Measurements from ENCODE around the gene WDR41.

Gene WDR41

DNA sequence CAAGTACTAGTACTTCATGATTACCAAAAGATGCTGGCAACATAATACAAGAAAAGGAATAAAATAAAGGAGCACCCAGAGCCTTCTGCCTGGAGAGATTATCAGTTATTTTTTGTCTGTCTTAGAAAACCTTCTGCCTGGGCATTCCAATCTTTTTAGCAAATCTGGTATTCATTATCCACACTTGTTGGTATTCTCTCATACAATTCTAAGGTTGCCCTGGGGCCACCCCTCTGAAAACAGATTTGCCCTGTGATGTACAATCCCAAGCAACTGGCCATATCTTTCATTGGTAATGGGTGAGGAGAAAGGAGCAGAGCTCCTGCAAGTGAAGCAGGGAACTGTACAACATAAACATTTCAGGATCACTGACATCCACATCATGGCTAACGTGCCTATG is 47.8 kb downstream of the WDR41 start:
- no peak for DNase-seq (ENCODE audit: low read depth)

DNA sequence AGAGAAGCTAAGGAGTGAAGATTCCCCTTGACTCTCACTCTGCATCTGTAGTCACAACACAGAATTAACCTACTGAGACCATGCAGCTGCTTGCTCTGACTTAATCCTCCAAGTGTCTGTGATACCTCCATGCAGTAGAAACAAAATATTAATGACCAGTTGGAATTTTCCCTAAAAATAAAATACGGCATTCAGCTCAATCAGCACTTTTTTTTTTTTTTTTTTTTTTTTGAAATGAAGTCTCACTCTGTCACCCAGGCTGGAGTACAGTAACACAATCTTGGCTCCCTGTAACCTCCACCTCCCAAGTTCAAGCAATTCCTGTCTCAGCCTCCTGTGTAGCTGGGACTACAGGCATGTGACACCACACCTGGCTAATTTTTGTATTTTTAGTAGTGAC is 48.4 kb downstream of the WDR41 start:
- no peak for DNase-seq (ENCODE audit: low read depth)

DNA sequence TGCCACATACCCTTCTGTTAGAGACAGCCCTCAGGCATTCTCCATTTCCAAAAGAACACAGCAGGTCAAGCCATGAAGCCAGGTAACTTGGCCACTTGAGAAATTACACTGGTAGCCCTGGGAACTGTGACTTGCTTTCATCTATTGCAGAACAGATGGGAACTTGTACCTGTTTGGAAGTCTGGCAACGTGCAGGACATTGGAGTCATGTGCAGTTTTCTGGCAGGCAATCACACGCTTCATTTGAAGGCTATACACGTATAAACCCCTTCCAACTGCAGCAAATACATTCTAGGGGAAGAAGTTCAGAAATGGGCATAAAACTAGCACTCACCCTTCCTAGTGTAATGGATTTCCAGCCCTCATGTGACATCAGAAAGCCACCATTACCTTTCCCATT is 54.0 kb downstream of the WDR41 start:
- DNase-seq (ENCODE audit: low read depth): no peak

DNA sequence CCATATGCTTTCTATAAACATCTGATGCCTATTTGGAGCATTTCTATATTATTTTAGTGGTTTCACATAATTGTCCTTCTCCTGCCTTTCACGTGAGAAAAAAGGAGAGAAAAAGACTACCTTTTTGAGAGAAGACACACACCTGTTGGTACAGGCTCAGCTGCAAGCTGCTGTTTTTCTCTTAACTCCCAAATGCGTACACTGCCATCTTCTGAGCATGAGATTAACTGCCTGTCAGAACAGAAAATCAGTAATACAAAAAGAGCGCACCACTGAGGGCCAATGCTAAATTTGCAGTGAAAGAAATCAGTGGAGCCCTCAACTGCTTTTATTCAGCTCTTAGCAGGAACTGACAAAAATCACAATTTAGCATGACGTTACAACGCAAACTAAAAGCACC is 54.9 kb downstream of the WDR41 start:
- no peak for DNase-seq (ENCODE audit: low read depth)

DNA sequence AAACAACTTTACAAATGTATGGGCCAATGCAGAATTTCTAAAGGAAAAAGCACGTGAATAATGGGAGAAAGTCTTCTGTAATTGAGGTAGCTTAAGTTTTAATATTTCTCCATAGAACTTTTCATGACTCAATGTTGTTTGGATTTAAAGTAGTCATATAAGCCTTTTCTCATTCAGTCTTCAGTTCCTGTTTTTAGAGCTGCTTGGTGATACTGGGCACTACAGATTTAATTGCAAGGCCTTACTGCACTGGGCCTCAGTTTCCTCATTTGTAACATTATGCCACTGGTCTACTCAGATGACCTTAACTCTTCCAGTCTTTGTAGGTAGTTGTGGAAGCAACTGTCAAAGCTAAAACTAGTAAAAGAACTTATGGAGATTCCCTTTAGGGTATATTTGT is 60.4 kb downstream of the WDR41 start:
- no peak for DNase-seq (ENCODE audit: low read depth)

DNA sequence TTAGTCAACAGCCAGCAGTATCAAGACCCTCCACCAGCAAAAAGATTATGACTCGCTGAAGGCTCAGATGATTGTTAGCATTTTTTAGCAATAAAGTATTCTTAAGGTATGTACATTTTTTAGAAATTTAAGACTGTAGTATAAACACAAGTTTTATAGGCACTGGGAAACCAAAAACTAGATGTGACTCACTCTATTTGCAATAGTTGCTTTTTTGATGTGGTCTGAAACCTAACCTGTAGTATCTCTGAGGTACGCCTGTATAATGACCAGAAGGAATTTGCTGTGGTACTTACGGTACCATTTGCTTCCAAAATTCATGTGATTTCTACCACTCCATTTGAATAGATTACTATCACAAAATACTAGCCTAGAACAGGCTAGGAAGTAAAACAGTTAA is 60.8 kb downstream of the WDR41 start:
- no peak for DNase-seq (ENCODE audit: low read depth)

DNA sequence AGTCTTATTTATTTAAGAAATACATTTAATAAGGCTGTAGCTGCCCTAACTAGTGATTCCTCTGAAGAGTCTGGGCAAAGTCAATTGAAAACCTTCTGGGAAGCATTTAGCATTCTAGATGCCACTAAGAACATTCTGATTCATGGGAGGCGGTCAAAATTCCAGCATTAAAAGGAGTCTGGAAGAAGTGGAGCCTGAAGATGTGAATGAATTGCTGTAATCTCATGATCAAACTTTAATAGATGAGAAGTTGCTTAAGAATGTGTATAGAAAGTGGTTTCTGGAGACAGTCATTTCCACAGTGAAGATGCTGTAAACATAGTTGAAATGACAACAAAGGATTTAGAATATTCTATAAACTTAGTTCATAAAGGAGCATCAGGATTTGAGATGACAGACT is 61.4 kb downstream of the WDR41 start:
- DNase-seq (ENCODE audit: low read depth): no peak

DNA sequence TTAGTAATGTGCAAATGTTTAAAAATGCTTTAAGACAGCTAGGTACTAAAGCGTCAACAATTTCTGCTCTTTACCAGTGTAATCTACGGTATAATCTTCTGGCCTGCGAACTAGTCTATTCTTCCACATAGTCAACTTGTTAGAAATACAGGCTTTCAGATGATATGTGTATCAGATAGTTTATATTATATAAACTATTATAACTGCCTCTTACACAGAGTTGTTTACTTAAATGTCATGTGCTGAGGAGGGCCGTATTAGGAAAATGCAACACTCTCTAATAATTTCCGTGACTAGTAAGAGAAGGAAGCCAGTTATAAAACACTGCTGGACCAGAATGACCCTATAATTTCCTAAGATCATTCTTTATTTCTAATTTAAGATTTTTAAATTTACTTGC is 63.6 kb downstream of the WDR41 start:
- no peak for DNase-seq (ENCODE audit: low read depth)

DNA sequence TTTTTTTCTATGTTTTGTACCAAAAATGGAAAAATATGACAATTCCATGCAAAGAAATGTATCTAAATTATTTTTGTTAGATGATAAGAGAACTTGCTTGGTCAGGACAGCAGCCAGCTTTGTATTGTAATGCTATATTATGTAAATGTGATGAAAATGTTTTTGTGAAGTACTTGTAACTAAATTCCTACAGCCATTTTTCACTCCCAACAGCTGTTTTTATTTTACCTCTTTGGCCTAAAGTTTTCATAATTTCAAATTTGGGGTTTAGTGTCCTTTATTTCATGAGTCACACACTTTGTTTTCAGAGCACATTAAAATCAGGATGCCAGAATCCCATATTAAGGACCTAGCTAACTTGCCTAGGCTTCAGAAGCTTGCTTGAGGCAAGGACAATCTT is 64.1 kb downstream of the WDR41 start:
- no peak for DNase-seq (ENCODE audit: low read depth)

DNA sequence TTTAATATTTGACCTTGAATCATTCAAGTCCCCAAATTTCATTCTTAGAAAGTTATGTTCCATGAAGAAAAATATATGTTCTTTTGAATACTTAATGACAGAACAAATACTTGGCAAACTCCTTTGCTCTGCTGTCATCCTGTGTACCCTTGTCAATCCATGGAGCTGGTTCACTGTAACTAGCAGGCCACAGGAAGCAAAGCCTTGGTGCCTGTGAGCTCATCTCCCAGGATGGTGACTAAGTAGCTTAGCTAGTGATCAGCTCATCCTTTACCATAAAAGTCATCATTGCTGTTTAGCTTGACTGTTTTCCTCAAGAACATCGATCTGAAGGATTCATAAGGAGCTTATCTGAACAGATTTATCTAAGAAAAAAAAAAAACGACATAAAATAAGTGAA is 65.4 kb downstream of the WDR41 start:
- no peak for DNase-seq (ENCODE audit: low read depth)

DNA sequence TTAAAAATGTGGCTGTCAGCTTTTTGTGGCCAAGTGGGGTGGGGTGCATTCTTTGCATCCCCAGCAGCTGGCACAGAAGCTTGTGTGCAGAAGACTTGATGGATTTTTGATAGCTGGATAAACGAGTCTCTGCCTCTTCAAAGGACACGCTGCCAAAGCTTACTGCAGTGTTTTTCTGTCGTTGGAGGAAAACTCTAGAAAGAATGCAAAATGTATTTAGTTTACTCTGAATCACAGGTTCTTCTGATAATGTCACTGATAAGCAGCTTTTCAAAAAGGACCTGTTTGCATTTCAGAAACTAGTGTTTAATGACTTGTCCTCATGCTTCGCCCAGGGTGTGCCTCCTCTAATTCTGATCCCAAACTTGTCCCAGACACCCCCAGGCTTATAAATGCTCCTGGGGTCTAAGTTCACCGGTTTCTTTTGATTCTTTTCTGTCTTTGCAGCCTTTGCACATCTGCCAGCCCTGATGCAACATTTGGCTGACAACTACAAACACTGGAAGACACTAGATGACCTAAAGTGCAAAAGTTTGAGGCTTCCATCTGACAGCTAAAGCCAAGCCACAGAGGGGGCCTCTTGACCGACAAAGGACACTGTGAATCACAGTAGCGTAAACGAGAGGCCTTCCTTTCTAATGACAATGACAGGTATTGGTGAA is 66.0 kb downstream of the WDR41 start:
- no peak for DNase-seq (ENCODE audit: low read depth)

DNA sequence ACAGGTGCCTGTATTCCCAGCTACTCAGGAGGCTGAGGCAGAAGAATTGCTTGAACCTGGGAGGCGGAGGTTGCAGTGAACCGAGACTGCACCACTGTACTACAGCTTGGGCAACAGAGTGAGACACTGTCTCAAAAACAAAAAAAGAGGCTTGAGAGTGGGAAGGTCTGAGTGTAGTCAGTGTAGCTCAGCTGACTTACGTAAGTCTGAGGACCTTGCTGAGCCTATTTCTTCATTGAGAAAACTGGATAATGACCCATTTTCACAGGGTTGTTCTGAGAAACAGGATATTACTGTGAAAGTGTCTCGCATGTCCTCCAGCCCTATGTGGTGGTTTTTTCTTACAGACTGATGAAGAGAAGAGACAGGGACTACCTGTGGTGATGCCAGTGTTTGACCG is 66.7 kb downstream of the WDR41 start:
- DNase-seq (ENCODE audit: low read depth): no peak

DNA sequence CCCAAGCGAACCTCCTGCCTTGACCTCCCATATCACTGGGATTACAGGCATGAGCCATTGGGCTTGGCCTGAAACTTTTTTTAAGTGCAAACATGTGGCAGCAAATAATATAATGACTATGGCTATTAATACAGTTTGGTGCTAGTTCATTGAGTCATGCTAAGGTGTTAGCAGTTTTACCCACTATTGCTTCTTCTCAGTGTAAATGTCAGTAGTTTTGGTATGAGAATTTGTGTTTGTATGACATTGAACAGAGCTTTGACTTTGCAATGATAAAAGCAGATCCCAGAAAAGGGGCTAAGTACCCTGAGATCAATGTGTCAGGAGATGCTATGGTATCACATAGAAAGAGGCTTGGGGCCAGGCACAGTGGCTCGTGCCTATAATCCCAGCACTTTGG is 67.2 kb downstream of the WDR41 start:
- DNase-seq (ENCODE audit: low read depth): no peak

DNA sequence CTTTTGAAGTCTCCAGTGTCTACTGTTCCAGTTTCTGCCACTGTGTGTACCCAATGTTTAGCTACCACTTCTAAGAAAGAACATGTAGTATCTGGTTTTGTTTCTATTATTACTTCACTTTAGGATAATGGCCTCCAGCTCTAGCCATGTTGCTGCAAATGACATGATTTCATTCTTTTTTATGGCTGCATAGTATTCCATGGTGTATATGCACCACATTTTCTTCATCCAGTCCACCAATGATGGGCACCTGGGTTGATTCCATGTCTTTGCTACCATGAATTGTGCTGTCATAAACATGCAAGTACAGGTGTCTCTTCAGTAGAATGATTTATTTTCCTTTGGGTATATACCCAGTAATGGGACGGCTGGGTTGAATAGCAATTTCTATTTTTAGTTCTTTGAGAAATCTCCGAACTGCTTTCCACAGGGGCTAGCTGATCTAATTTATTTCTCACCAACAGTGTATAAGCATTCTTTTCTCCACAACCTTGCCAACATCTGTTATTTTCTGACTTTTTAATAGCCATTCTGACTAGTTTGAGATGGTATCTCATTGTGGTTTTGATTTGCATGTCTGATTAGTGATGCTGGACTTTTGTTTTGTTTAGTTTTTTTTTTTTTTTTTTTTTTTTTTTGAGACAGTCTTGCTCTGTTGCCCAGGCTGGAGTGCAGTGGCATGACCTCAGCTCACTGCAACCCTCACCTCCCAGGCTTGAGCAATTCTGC is 68.9 kb downstream of the WDR41 start:
- DNase-seq (ENCODE audit: low read depth): no peak

DNA sequence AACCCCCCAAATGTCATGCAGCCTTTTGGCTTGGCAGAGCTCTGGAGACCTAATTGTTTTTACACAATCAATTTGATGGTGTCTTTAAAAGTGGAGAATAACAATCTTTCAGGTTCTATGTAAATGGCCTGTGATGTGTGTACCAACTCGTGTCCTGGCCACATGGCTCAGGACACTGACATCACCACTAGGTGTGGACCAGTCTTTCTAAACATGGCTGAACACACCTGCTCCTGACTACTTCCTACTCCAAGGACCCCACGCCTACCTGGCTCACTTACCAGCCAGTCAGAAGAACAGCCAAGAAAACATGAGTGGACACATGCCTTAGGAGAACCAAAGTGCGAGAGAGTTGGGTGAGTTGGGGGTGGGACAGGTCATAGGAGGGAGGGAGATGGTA is 71.2 kb downstream of the WDR41 start:
- no peak for DNase-seq (ENCODE audit: low read depth)

DNA sequence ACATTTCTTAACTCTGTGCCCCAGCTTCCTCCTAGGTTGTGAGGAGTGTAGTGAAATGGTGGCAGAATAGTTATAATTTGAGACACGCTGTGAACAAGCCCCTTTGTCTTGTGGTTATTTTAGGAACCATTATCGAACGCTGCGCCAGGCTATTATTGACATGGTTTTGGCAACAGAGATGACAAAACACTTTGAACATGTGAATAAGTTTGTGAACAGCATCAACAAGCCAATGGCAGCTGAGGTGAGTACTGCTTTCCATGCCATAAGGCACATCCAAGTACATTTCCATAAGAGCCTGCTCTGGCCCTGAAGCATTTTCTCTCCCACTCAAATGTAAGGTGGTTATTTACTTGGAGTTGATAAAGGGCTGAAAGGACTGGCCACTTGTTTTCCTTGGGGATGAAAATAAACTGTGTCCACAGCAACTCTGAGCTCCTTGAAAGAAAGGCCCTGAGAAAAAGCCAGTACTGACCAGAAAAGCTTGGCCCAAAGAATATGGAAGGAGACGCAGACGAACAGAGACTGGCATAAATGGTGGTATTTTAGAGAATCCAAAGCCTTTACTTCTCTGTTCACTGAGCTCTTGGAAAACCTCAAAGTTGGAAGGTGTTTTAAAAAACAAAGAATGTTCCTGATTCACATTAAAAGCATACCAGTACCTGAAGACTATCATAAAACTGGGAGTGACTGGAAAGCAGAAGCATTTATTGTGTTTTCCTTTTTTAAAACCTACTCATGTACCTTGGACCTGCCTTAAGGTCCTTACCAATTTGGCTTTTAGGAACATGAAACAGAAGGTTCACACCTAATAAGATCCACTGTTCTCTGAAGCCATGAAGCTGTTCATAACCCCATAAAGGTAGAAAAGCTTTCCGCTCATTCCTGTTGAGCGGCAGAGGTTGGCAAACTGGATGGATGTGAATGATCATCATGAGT is 72.2 kb downstream of the WDR41 start:
- no peak for DNase-seq (ENCODE audit: low read depth)

DNA sequence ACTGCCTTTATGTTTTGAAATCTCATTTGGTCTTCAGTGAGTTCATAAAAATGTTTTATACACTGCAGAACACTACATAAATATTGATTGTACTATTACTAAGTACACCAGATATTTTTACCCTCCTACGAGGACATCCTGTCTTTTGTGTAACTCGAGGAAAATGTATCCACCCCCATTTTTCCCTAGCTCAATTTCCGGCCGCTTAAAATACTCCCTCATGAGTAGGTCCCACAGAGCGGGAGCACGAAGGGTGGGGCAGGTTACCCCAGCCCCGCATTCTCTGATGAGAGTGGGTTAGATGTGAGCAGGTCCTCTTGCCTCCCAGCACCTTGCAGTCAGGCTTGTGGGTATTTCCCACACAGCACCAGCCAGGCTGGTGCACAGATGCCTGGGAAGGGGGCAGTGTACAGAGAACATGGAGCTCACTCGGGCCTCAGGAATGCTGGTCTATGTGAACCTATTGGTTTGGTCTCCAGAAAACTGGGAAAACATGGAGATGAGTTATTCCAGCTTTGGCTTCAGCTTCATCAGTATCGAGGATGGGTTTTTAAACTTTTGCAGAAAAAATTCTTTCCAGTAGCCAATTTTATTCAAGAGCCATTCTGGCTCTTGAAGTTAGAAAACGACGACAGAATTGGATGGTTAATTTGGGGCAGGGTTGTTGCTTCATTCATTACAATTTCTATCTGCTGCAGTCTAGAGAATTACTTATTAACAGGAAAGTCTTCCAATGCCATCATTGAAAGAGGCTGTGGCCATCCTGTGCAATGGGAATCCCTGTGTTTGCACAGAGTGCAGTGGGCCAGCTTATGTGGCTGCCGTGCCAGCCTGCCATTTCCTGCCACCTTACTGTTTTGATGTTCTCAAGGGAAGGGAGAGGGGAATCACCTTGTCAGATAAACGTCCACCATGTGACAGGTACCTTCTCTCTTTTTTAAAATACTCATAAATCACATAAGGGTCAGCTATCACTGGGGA is 73.2 kb downstream of the WDR41 start:
- DNase-seq (ENCODE audit: low read depth): no peak

DNA sequence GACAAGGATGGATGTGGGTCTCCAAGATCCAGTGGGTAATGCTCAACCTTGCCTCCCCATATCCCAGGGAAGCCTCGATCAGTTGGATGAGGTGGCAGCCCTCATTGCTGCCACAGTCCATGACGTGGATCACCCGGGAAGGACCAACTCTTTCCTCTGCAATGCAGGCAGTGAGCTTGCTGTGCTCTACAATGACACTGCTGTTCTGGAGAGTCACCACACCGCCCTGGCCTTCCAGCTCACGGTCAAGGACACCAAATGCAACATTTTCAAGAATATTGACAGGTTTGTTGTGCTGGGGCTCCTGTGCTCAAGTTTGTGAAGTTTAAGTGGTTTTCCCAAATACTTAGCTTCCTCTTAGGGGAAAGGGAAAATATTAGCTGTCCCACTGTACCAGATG is 74.0 kb downstream of the WDR41 start:
- no peak for DNase-seq (ENCODE audit: low read depth)

DNA sequence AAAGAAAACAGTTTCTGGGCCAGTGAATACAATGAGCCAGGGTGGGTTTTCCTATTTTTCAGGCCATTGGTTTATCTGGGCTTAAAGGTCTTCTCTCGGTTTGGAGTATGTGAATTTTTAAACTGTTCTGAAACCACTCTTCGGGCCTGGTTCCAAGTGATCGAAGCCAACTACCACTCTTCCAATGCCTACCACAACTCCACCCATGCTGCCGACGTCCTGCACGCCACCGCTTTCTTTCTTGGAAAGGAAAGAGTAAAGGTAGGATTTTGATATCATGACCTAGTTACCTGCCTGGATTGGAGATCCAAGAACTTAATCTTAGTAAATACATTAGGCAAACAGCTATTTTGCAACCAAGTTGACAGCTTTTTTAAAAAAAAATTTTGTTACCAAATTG is 79.1 kb downstream of the WDR41 start:
- no peak for DNase-seq (ENCODE audit: low read depth)

DNA sequence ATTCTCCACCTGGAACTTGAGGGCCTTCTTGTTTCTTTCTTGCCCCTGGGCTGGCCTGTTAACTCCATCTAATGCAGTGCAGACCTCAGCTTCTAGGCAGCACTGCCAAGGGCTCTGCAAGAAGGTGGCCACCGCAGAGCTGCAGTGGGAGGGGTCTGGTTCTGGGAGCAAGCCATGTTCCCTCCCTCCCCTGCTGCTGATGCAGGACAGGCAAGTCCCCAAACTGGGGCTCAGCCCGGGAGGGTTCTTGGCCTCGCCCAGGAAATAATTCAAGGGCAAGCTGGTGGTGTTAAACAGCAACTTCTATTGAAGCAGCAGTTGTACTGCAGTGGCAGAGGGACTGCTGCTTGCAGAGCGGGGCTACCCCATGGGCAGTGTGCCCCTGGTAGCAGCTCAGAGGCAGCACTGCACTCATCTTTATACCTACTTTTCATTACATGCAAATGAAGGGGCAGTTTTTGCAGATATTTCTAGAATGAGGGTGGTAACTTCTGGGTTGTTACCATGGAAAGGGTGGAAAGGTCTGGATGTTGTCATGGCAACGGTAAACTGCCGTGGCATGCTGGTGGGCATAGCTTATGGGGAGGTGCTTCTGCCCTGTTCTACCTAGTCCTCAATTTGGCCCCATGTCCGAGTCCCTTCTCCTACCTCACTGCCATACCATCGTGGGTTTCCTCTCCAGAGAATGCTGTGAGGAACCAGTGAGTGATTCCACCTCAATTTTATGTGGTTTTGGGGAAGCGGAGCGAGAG is 82.1 kb downstream of the WDR41 start:
- no peak for DNase-seq (ENCODE audit: low read depth)

DNA sequence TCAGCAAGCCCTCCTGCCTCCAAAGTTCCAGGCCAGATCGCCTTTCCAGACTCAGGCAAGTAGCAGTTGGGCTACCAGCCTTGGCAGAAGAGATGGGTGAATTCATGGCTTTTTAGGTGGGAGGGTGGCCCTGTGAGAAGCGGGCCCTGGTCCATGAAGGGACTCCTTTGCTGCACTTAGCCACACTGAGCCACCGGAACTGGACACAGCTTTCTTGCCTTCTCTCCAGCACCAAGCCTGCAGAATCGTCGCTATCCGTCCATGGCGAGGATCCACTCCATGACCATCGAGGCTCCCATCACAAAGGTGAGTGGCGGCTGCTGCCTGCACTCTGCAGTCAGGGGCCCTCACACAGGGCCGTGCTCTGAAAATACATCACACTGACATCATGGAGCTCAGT is 85.0 kb downstream of the WDR41 start:
- DNase-seq (ENCODE audit: low read depth): no peak
